Activated CD4-positive, alpha-beta T cell treated with anti-CD3 and anti-CD28 coated beads for 24 hours (primary cell): ENCODE results near the gene TMA7B.
"Not testable (repeated sequence)": the region's sequence is repeated elsewhere in the genome, so short reads cannot be mapped to it uniquely, and the experiment has no call there.

Source experiments
- DNase-seq, 2 donors: peaks; one replicate each; pipeline ENCODE4 v3.0.0-alpha.2; 2020; ENCODE audit warnings: low read depth in 2 of 2

TMA7B gene

DNA sequence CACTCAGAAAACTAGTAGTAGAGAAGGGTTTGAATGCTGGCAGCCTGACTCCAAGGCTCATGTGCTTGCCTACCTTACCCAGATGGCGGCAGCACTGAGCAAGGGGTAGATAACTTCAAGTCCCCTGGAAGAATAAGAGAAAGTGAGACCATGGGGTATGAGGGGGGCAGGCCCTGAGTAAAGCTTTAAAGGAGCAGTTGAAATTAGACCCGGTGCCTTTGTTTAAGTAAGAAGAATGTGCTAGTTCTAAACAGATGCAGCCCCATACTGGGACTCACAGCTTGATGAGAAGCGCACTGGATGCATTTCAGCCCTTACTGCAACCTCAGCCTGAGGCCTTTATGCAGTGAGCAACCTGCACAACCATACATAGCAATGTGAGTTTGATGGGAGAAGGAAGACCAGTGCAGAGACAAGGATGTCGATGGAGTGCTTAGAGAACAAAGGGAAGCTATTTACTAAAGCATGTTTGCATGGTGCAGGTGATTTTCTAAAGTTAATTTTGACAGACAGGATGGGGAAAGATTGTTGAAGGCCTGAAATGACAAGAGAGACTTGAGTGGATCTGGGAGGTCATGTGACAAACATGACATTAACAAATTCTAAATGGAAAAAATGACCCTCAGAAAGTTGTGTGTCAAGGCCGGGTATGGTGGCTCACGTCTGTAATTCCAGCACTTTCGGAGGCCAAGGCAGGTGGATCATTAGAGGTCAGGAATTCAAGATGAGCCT lies 27.1 kb upstream of the TMA7B start:
- DNase-seq, result peak in 1 of 2 donors; percentile 44

DNA sequence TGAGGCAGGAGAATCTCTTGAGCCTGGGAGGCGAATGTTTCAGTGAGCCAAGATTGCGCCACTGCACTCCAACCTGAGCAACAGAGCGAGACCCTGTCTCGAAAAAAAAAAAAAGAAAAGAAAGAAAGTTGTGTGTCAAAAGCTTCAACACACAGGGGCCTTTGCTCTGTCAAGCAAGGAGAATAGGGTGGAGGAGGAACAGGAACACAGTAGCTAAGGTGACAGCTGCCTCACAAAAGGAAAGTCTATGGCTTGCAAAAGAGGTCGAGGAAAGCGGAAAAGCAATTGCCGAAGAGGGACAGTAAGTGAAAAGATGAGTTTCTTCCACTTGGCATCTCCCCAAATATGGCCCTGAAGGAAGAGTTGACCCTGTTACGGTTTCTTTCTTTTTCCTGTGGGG lies 26.5 kb upstream of the TMA7B start:
- no peak for DNase-seq

- no peak for DNase-seq
Measured at GRCh38 chr22:39935116-39935515, 25.1 kb upstream of the TMA7B start.

GRCh38 chr22:39935612-39936011 lies 24.6 kb upstream of the TMA7B start:
- no peak for DNase-seq

DNA sequence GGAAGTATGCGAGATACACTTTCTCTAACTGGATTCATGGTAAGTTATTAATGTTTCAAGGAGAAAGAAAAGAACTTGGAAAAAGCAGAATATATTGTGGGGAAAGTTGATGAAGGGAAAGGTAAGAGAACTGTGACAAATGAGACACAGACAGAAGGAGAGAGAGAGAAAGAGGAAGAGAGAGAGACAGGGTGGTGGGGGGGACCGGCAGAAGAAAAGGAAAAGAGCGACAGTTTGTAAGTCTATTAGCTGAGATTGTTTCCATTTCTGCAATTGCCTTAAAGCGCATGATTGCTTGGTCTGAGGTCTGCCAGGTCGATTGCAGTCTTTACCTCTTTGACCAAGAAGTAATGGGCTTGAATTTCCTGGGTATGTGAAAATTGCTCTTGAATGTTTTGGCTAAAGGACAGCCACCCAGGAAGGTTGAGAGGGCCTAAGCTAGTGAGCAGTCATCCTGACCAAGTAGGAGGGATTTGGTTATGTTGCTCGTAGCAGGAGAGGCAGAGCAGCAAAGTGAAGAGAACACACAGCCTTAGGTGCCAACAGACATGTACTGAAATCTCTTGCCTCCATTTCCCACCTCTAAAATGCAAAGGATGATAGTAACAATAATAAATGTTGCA lies 23.6 kb upstream of the TMA7B start:
- no peak for DNase-seq

GRCh38 chr22:39937906-39938305 lies 22.3 kb upstream of the TMA7B start:
- no peak for DNase-seq

- DNase-seq, result peak in 1 of 2 donors; percentile 42
Measured at GRCh38 chr22:39938509-39939111, 21.6 kb upstream of the TMA7B start.

- no peak for DNase-seq
Measured at GRCh38 chr22:39939830-39940229, 20.4 kb upstream of the TMA7B start.

- no peak for DNase-seq
Measured at GRCh38 chr22:39940757-39941305, 19.4 kb upstream of the TMA7B start.

- no peak for DNase-seq
Measured at GRCh38 chr22:39941601-39942000, 18.6 kb upstream of the TMA7B start.

DNA sequence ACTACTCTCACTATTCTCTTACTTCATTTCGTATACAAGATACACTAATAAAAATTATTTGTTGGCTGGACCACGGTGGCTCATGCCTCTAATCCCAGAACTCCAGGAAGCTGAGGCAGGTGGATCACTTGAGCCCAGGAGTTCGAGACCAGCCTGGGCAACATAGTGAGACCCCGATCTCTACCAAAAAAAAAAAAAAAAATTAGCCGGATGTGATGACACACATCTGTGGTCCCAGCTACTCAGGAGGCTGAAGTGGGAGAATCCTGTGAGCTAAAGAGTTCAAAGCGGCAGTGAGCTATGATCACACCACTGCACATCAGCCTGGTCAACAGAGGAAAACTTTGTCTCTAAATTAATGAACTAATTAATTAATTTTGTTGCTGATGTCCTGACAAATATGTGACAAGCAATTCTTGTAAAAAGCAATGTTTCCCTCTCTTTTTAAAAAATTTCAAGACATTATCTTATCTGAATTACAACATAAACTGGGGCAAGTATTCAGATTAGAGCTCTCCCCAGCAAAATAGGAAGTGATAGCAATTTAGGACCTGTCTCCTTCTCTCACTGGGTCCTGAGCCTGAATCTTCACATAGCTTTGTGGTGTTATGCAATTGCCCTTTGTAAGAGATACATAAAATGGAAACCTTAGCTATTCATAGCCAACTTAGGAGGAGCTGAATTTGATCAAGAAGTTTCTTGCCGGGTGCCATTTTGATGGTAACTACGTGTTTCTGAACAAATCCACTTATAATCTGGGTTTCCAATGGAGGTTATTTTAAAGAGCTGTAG lies 17.6 kb upstream of the TMA7B start:
- no peak for DNase-seq

- DNase-seq, result no peak
Measured at GRCh38 chr22:39943337-39943736, 16.9 kb upstream of the TMA7B start.

DNA sequence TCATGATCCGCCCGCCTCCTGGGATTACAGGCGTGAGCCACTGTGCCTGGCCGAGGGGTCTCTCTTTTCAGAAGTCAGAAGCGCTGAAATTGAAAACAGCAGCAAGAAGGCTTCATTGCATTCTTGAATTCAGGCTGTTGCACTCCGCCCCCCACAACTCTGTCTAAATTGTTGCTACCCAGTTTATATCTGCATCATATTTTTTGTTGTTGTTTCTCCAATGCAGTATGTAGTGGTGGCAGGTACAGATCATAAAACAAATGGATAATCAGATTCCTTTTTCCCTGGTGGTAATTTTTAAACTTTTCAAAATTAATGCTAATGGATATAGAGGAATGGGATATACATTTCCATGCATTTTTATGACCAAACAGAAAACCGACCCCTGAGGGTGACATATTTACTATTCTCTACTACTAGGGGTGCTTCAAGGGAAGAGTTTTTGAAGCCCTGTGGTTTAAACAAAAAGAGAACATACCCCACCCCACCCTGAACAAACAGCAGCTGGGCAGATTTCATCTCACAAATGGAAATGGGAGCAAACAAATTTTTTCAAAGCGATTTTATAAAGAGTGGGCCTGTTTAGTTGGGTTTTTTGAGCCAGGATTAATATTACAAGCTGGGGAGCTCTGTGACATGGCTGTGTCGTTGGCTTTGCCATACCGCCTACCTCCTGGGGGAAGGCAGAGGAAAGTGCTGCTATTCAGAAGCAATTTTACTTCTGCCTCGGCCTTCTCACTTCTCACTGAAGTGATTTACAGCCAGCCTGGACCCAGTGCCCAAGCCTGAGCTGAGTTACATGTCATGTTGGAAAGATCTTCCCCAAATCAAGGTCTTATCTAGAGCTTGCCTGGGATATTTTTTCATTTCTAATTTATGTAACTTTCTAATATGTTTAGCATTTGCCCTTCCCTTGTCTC lies 16.0 kb upstream of the TMA7B start:
- no peak for DNase-seq

- no peak for DNase-seq
Measured at GRCh38 chr22:39946126-39946502, 14.1 kb upstream of the TMA7B start.

- no peak for DNase-seq
Measured at GRCh38 chr22:39946503-39947219, 13.5 kb upstream of the TMA7B start.

- no peak for DNase-seq
Measured at GRCh38 chr22:39947220-39948216, 12.7 kb upstream of the TMA7B start.

DNA sequence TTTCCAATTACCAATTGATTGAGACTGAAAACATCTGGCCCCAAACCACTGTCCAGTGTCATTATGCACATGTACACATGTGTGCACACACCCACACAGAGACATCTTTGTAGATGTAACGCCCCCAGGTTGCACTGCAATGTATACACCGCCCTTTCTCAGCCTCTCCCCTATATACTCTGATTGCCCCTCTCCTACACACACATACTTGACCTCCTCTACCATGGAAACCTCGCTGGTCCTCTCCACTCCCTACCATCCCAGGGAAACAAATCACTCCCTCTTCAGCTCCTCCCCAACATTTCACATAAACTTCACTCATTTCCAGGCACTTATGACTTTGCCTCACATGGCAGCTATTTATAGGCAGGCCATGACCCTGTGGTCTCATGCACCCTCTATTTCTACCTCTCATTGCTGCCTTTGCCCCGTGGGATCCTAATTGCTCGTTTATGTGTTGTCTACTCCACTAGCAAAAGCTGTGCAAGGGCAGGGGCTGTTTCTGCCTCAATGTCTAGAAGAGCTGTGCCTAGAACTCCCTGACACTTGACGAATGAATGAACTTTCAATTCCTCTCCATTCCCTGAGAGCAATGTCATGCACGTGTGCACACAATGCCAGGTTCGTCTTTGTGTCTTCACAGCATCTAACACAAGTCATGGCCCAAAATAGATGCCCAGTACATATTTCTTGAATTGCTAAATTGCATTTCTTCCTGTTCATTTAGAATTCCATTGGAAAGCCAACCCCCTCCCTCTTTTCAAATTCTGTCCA lies 10.0 kb upstream of the TMA7B start:
- DNase-seq, result no peak

DNA sequence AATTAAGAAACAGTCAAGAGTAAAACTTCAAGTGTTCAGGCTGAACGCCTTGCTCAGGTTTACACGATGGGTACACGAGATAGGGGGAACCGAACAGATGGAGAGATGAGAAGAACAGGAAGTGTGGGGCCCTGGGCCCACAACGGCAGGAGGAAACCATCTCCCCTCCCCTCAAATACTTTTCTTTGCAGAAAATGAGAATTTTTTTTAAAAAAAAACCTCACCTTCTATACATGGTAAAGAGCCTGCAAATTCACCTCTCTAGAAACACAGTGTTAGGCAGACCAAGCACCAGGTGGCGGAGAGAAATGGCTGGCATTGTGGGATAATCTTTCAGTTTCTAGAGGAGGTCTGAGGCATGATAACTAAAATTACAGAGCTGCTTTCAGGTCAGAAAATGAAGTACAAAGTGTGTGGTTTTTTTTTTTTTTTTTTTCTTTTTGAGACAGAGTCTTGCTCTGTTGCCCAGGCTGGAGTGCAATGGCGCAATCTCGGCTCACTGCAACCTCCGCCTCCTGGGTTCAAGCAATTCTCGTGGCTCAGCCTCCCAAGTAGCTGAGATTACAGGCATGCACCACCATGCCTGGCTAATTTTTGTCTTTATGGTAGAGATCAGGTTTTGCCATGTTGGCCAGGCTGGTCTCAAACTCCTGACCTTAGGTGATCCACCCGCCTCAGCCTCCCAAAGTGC lies 8.4 kb upstream of the TMA7B start:
- DNase-seq, result not testable (repeated sequence)
